HepG2 (cell line): ENCODE results near the gene AGXT. TPM values are rescaled to one million over a fixed set of nuclear protein-coding genes. Genes with fewer than 3 reads are reported as not detected.

Experiments
- ATAC-seq: fragments of 200-7000 bp; cut with Tn5 transposase; 3 replicates; pipeline ENCODE4 v1.9.1; 2020; ENCODE audit warnings: mild to moderate bottlenecking, moderate library complexity
- BruUV-seq: library from RNA; stranded (reverse); fragments of 400-500 nt; replicated peaks from 2 replicates; lab custom pipeline; 2021; lab: Mats Ljungman, UMichigan
- CTCF ChIA-PET: fragments of 300-600 bp; formaldehyde crosslinking; extraction: SDS; loops from one replicate; lab custom pipeline; 2021; ENCODE audit warnings: low total read pairs, inconsistent platforms, low intra/inter-chr PET ratio; lab: Yijun Ruan, JAX
- POLR2A ChIA-PET: fragments of 350-600 bp; sonication (Branson Sonifier 250); formaldehyde crosslinking; loops from one replicate; lab custom pipeline; 2020; ENCODE audit warnings: antibody characterized with exemption, inconsistent platforms; lab: Yijun Ruan, JAX
- DNase-seq: peaks from one replicate; pipeline ENCODE4 v3.0.0-alpha.2; 2015; ENCODE audit warnings: low spot score
- FAIRE-seq: peaks from 3 replicates; lab custom pipeline; 2011; peaks lifted over from hg19 to GRCh38; lab: Jason Lieb, UNC
- H2AFZ ChIP-seq: one replicate; pipeline ENCODE4 v1.6.1; 2011; ENCODE audit warnings: low read length, inconsistent platforms
- H3K27ac ChIP-seq: fragments of 300-600 bp; 3 replicates; pipeline ENCODE4 v1.8.0; 2011; ENCODE audit warnings: mixed run types, mild to moderate bottlenecking, mixed read lengths, low read length, inconsistent platforms; ENCODE audit not compliant: insufficient read depth; ENCODE audit errors: extremely low read length
- H3K27me3 ChIP-seq, 2 experiments: fragments of 200-600 bp in 1 of 2; 2 replicates in 1 of 2; 3 replicates in 1 of 2; pipeline versions ENCODE4 v1.6.0 to v1.8.0; 2011; ENCODE audit warnings: low read length in 2 of 2, mild to moderate bottlenecking in 2 of 2, moderate library complexity in 2 of 2, inconsistent platforms in 1 of 2; ENCODE audit not compliant: insufficient read depth in 2 of 2, control insufficient read depth in 1 of 2
- H3K36me3 ChIP-seq, 2 experiments: fragments of 200-600 bp in 1 of 2; replicated peaks in 1 of 2; 2 replicates in 1 of 2; 3 replicates in 1 of 2; pipeline versions ENCODE4 v1.5.1 to v1.8.0; 2011; ENCODE audit warnings: low read length in 2 of 2, inconsistent platforms in 1 of 2; ENCODE audit not compliant: insufficient read depth in 2 of 2, control insufficient read depth in 1 of 2
- H3K4me1 ChIP-seq: 2 replicates; pipeline ENCODE4 v1.5.1; 2012; ENCODE audit warnings: low read length, inconsistent platforms; ENCODE audit not compliant: insufficient read depth
- H3K4me2 ChIP-seq: 2 replicates; pipeline ENCODE4 v1.6.0; 2011; ENCODE audit warnings: low read depth, low read length, inconsistent platforms
- H3K4me3 ChIP-seq, 3 experiments: fragments of 200-600 bp in 1 of 3; sonication (generic), shearing (Covaris generic) in 1 of 3; replicated peaks in 1 of 3; 2 replicates each; pipeline ENCODE4 v1.5.1; 2011 to 2016; ENCODE audit warnings: low read length in 3 of 3, inconsistent platforms in 2 of 3, low read depth in 2 of 3, mild to moderate bottlenecking in 2 of 3, control low read depth in 1 of 3, mixed read lengths in 1 of 3; ENCODE audit not compliant: insufficient read depth in 1 of 3
- H3K79me2 ChIP-seq: one replicate; pipeline ENCODE4 v1.6.1; 2011; ENCODE audit warnings: low read length, inconsistent platforms; ENCODE audit not compliant: insufficient read depth
- H3K9ac ChIP-seq: 2 replicates; pipeline ENCODE4 v1.6.0; 2011; ENCODE audit warnings: mild to moderate bottlenecking, low read depth, low read length, inconsistent platforms; ENCODE audit not compliant: insufficient read depth
- H3K9me3 ChIP-seq: 2 replicates; pipeline ENCODE4 v1.5.1; 2012; ENCODE audit warnings: mild to moderate bottlenecking, low read length
- H4K20me1 ChIP-seq: 2 replicates; pipeline ENCODE4 v1.6.0; 2011; ENCODE audit warnings: inconsistent platforms, mild to moderate bottlenecking, low read length, moderate library complexity; ENCODE audit not compliant: insufficient read depth
- ETS1 ChIP-seq: sonication (generic); formaldehyde crosslinking; IDR thresholded peaks from 2 replicates; pipeline ENCODE4 v1.4.0; 2020; ENCODE audit warnings: missing genetic modification reagents
- IKZF1 ChIP-seq: fragments of 450-650 bp; IDR thresholded peaks from 2 replicates; pipeline ENCODE4 v1.7.1; 2016
- MED8 ChIP-seq: sonication (generic); formaldehyde crosslinking; IDR thresholded peaks from 2 replicates; pipeline ENCODE4 v1.8.1; 2023; ENCODE audit warnings: mild to moderate bottlenecking, missing genetic modification reagents; ENCODE audit not compliant: insufficient replicate concordance
- NCOA1 ChIP-seq: sonication (generic); formaldehyde crosslinking; IDR thresholded peaks from 2 replicates; pipeline ENCODE4 v1.9.0; 2021; ENCODE audit warnings: missing genetic modification reagents
- NR1H2 ChIP-seq: sonication (generic); formaldehyde crosslinking; IDR thresholded peaks from 2 replicates; pipeline ENCODE4 v1.8.1; 2022; ENCODE audit warnings: low read depth, missing genetic modification reagents, borderline replicate concordance
- SKIL ChIP-seq: sonication (generic); formaldehyde crosslinking; IDR thresholded peaks from 2 replicates; pipeline ENCODE4 v1.8.0; 2022; ENCODE audit warnings: missing genetic modification reagents, mild to moderate bottlenecking, moderate library complexity, borderline replicate concordance
- THAP9 ChIP-seq: sonication (generic); formaldehyde crosslinking; IDR thresholded peaks from 2 replicates; pipeline ENCODE4; 2020; ENCODE audit warnings: missing genetic modification reagents, mild to moderate bottlenecking, borderline replicate concordance
- ZBTB39 ChIP-seq: sonication (generic); formaldehyde crosslinking; IDR thresholded peaks from 2 replicates; pipeline ENCODE4 v1.5.0; 2020; ENCODE audit warnings: missing genetic modification reagents
- ZNF7 ChIP-seq: IDR thresholded peaks from 2 replicates; pipeline ENCODE4 v1.6.1; 2016; ENCODE audit warnings: missing biosample characterization, missing genetic modification reagents
- ZNF891 ChIP-seq: sonication (generic); formaldehyde crosslinking; IDR thresholded peaks from 2 replicates; pipeline ENCODE4 v1.5.0; 2020; ENCODE audit warnings: mild to moderate bottlenecking, missing genetic modification reagents
- ZSCAN12 ChIP-seq: sonication (generic); formaldehyde crosslinking; IDR thresholded peaks from 2 replicates; pipeline ENCODE4 v1.9.0; 2021; ENCODE audit warnings: mild to moderate bottlenecking, missing genetic modification reagents
- ZSCAN21 ChIP-seq: sonication (generic); formaldehyde crosslinking; IDR thresholded peaks from 2 replicates; pipeline ENCODE4 v1.8.0; 2022; ENCODE audit warnings: mild to moderate bottlenecking, missing genetic modification reagents, moderate library complexity, borderline replicate concordance
- WGBS: methylation state at CpG from one replicate; pipeline ENCODE4 v1.1.6; 2017; ENCODE audit warnings: low lambda C conversion rate; 5-methylcytosine and 5-hydroxymethylcytosine counted together
- in situ Hi-C: cut with HindIII; loops from 2 replicates; pipeline ENCODE4 v1.10.0; 2017; ENCODE audit warnings: low pct_unique_long_range_greater_than_20kb; ENCODE audit not compliant: extremely low pct_ligation_motif_present
- intact Hi-C: fragments of 100-400 bp; cut with micrococcal nuclease; formaldehyde crosslinking; loops from one replicate; pipeline ENCODE4 v1.10.0; 2022; ENCODE audit not compliant: unreplicated experiment
- polyA plus RNA-seq, 8 experiments: library from polyadenylated mRNA; depleted of rRNA in 3 of 8; stranded (reverse) in 7 of 8; unstranded in 1 of 8; fragments of >200 nt; fragmentation: Illumina TruSeq in 4 of 8; extraction: Trizol in 4 of 8; gene quantifications; 2 replicates each; pipeline versions ENCODE4 v1.2.1 to v1.2.3, GENCODE V29; 2011 to 2016; ENCODE audit warnings: low read depth in 4 of 8, missing spikeins in 1 of 8, mixed read lengths in 1 of 8; ENCODE audit not compliant: insufficient read depth in 1 of 8
- total RNA-seq, 5 experiments: library from RNA; depleted of rRNA; stranded (reverse); fragments of >200 nt; fragmentation: Illumina TruSeq; extraction: Trizol; gene quantifications; 2 replicates each; pipeline ENCODE4 v1.2.3, GENCODE V29; 2016; ENCODE audit warnings: low read depth in 1 of 5

The AGXT gene
- total and polyA plus RNA-seq, 2 of the 13 experiments (the other 11 are each of a cell fraction or from before 2014, with no cell fraction given), result 41.9 to 96.1 TPM

GRCh38 chr2:240857039-240858008 is 11.3 kb upstream of the AGXT start:
- DNase-seq (peak; percentile 94), FAIRE-seq (peak; percentile 100), ATAC-seq (peak; percentile 90)
- TSS peak; percentile 98 for BruUV-seq
- ChIA-PET CTCF (interaction anchor here (1.0 to 2.8 kb wide), 5 partner anchors 17 to 133 kb away, joined by 3 to 25 read pairs (median 11); no protein-coding TSS in a partner anchor), POLR2A (interaction anchor here (0.8 to 3.0 kb wide), 22 partner anchors 9 to 457 kb away, joined by 3 to 83 read pairs (median 5); partner anchors contain the start of genes AGXT, MAB21L4, MTERF4 and PASK)
- Histone ChIP-seq H3K36me3 (no peaks in the 10 kb centered on the region), H3K9me3 (no peaks in the 10 kb centered on the region), H3K79me2 (no peaks in the 10 kb centered on the region), H3K4me1 (peaks cover 49% of the 10 kb centered on the region), H2AFZ (no peak overlapping the region), H3K9ac (peak overlapping the region; percentile 62), H4K20me1 (no peaks in the 10 kb centered on the region), H3K27me3 (peaks cover 3 to 14% of the 10 kb centered on the region in 2 experiments; a peak in 2 of 5 replicates), H3K4me3 (peak overlapping the region; percentile 9 to 63 (median 14); a peak in 3 of 6 replicates), H3K27ac (peak overlapping the region; percentile 88), H3K4me2 (peak overlapping the region; percentile 90)
- in situ Hi-C loops, result loop anchor here (5.0 to 25.0 kb wide), 2 partner anchors 45 to 780 kb away; partner anchors contain the start of genes ATG4B and THAP4
- intact Hi-C loops, result loop anchor here (1.0 to 10.0 kb wide), 4 partner anchors 17 to 367 kb away; no protein-coding TSS in a partner anchor
- 8% methylated on average over 12 of the region's 21 CpGs for WGBS
- no peak; the same call in 1 of the 2 replicates for TF ChIP-seq NCOA1 (CRISPR knock-in tag)
- TF ChIP-seq THAP9 (CRISPR knock-in tag), result peak; percentile 85
- 0 out of 2 replicates have a peak, but pooled peaks have one; percentile 55 for TF ChIP-seq NR1H2 (CRISPR knock-in tag)
- no peak for TF ChIP-seq ZSCAN12 (CRISPR knock-in tag)
- TF ChIP-seq ZNF891 (CRISPR knock-in tag), result peak; percentile 99
- no peak; the same call in 1 of the 2 replicates for TF ChIP-seq ZBTB39
- peak; percentile 8; the same call in 1 of the 2 replicates for TF ChIP-seq ZNF7 (CRISPR knock-in tag)
- peak; percentile 85 for TF ChIP-seq SKIL (CRISPR knock-in tag)
- TF ChIP-seq ETS1 (CRISPR knock-in tag), result 0 out of 2 replicates have a peak, but pooled peaks have one; percentile 36
- peak; percentile 97 for TF ChIP-seq MED8
- peak; percentile 80; the same call in 1 of the 2 replicates for TF ChIP-seq ZSCAN21 (CRISPR knock-in tag)
- no peak for TF ChIP-seq IKZF1
